OCI-LY1 (cell line): Measurements from ENCODE around the gene CHID1.

Experiments used
- H2AFZ ChIP-seq: fragments of 200-600 bp; sonication (generic), shearing (Covaris generic); 2 replicates; pipeline ENCODE4 v1.6.0; 2014; ENCODE audit warnings: antibody characterized with exemption, mild to moderate bottlenecking, low read length
- H3F3A ChIP-seq: fragments of 200-600 bp; sonication (generic), shearing (Covaris generic); 2 replicates; pipeline ENCODE4 v1.6.0; 2014; ENCODE audit warnings: mild to moderate bottlenecking, antibody characterized with exemption, low read length, moderate library complexity; ENCODE audit not compliant: insufficient read depth
- H3K27ac ChIP-seq: fragments of 200-600 bp; sonication (generic); 2 replicates; pipeline ENCODE4 v1.5.1; 2014; ENCODE audit warnings: low read length, mixed run types, mild to moderate bottlenecking, low read depth; ENCODE audit not compliant: poor library complexity, severe bottlenecking
- H3K27me3 ChIP-seq: fragments of 200-600 bp; sonication (generic); 2 replicates; pipeline ENCODE4 v1.6.0; 2014; ENCODE audit warnings: antibody characterized with exemption, mild to moderate bottlenecking, low read length, moderate library complexity; ENCODE audit not compliant: insufficient read depth
- H3K36me3 ChIP-seq: fragments of 200-600 bp; sonication (generic); 2 replicates; pipeline ENCODE4 v1.6.1; 2014; ENCODE audit warnings: mild to moderate bottlenecking, antibody characterized with exemption, low read length, moderate library complexity, mixed read lengths; ENCODE audit not compliant: insufficient read depth
- H3K4me1 ChIP-seq: fragments of 200-600 bp; sonication (generic); 2 replicates; pipeline ENCODE4 v1.5.1; 2014; ENCODE audit warnings: mild to moderate bottlenecking, low read length, moderate library complexity; ENCODE audit not compliant: insufficient read depth, severe bottlenecking
- H3K4me2 ChIP-seq: fragments of 200-600 bp; sonication (generic), shearing (Covaris generic); 2 replicates; pipeline ENCODE4 v1.6.1; 2014; ENCODE audit warnings: low read length
- H3K4me3 ChIP-seq: fragments of 200-600 bp; sonication (generic); 2 replicates; pipeline ENCODE4 v1.5.1; 2014; ENCODE audit warnings: low read length, low read depth, mild to moderate bottlenecking, mixed read lengths; ENCODE audit not compliant: poor library complexity, severe bottlenecking
- H3K79me2 ChIP-seq: fragments of 200-600 bp; shearing (Covaris generic); 2 replicates; pipeline ENCODE4 v1.6.1; 2016; ENCODE audit warnings: mixed run types, low read length, mixed read lengths; ENCODE audit not compliant: insufficient read depth
- H3K9ac ChIP-seq: fragments of 200-600 bp; sonication (generic), shearing (Covaris generic); 2 replicates; pipeline ENCODE4 v1.6.1; 2014; ENCODE audit warnings: mild to moderate bottlenecking, low read length, mixed read lengths
- H3K9me2 ChIP-seq: fragments of 200-600 bp; sonication (generic), shearing (Covaris generic); 2 replicates; pipeline ENCODE4 v1.6.1; 2014; ENCODE audit warnings: low read depth, mild to moderate bottlenecking, low read length, mixed read lengths
- H3K9me3 ChIP-seq: fragments of 200-600 bp; shearing (Covaris generic); 2 replicates; pipeline ENCODE4 v1.6.1; 2014; ENCODE audit warnings: low read length, mixed read lengths
- H4K20me1 ChIP-seq: fragments of 200-600 bp; sonication (generic), shearing (Covaris generic); 2 replicates; pipeline ENCODE4 v1.6.0; 2016; ENCODE audit warnings: mild to moderate bottlenecking, low read length; ENCODE audit not compliant: insufficient read depth
- EZH2 ChIP-seq: fragments of 200-600 bp; sonication (generic), shearing (Covaris generic); IDR thresholded peaks from 2 replicates; pipeline ENCODE4 v1.8.0; 2017; ENCODE audit warnings: borderline replicate concordance, mixed run types, mild to moderate bottlenecking, antibody characterized with exemption, low read length, moderate library complexity, mixed read lengths
- TF ChIP-seq, protein P1 (sequence below): fragments of 200-600 bp; sonication (generic), shearing (Covaris generic); IDR thresholded peaks from 2 replicates; pipeline ENCODE4 v1.5.1; 2017; ENCODE audit warnings: mild to moderate bottlenecking, antibody characterized with exemption, low read length, moderate library complexity, mixed read lengths

The CHID1 gene

DNA sequence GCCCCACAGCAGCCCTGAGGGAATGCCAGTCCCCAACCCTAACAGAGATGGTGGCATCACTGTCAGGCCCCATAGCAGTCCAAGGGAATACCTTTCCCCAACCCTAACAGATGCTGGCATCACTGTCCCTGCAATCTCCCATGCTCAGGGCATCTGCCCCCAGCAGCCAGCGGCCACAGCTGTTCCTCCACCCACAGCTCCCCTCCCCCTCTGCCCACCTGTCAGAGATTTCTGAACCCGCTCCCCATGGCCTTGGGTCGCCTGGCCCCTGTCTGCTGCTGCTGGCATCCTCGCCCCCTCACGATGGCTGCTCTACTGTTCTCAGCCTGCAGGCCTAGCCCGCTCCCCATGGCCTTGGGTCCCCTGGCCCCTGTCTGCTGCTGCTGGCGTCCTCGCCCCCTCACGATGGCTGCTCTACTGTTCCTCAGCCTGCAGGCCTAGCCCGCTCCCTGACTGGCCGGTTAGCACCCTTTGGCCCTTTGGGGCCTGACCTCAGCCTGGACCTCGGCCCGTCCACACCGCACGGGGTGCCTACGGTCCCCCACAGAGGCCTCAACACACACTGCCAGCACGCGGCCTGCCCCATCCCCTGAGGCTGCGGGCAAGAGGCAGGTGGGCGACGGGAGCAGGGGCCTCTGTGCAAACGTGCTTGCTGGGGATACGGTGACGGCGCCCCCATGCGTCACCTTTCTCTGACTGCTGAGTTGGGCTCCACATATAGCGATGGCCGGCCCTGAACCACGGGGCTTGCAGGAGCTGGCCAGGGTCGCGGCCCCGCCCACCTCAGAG lies 20.7 kb downstream of the CHID1 start:
- Histone ChIP-seq H3K27ac (no peak overlapping the region), H3K9me2 (no peaks in the 10 kb centered on the region), H4K20me1 (no peaks in the 10 kb centered on the region), H3K4me2 (no peak overlapping the region), H3F3A (no peaks in the 10 kb centered on the region), H3K9ac (no peak overlapping the region), H3K4me1 (peaks cover 10% of the 10 kb centered on the region), H3K36me3 (no peaks in the 10 kb centered on the region), H3K79me2 (no peaks in the 10 kb centered on the region), H3K9me3 (no peaks in the 10 kb centered on the region), H3K4me3 (no peak overlapping the region), H3K27me3 (no peaks in the 10 kb centered on the region), H2AFZ (no peak overlapping the region)
- TF ChIP-seq, protein P1, sequence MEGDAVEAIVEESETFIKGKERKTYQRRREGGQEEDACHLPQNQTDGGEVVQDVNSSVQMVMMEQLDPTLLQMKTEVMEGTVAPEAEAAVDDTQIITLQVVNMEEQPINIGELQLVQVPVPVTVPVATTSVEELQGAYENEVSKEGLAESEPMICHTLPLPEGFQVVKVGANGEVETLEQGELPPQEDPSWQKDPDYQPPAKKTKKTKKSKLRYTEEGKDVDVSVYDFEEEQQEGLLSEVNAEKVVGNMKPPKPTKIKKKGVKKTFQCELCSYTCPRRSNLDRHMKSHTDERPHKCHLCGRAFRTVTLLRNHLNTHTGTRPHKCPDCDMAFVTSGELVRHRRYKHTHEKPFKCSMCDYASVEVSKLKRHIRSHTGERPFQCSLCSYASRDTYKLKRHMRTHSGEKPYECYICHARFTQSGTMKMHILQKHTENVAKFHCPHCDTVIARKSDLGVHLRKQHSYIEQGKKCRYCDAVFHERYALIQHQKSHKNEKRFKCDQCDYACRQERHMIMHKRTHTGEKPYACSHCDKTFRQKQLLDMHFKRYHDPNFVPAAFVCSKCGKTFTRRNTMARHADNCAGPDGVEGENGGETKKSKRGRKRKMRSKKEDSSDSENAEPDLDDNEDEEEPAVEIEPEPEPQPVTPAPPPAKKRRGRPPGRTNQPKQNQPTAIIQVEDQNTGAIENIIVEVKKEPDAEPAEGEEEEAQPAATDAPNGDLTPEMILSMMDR, result no peak
- no peak for TF ChIP-seq EZH2

DNA sequence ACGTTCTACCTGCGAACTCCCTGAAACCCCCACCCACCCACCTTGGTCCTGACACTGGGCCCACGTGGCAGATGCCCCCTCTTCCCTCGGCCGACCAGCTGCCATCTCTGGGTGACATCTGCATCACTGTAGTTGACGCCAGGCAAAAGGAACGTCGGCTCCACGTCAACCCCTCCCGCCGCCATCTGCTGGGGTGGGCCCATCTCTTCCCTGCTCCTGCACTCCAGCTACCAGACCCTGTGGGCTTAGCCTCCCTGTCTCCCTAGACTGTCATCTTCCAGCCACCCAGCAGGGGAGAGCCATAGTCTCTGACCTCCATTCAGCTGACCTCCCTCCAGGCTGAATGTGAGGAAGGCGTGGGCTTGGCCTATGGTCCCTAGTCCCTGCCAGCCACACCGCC lies 21.4 kb downstream of the CHID1 start:
- TF ChIP-seq EZH2, result no peak
- TF ChIP-seq, protein P1, result no peak
- Histone ChIP-seq H2AFZ (no peak overlapping the region), H3K4me3 (no peak overlapping the region), H4K20me1 (no peaks in the 10 kb centered on the region), H3K9me2 (no peaks in the 10 kb centered on the region), H3K36me3 (no peaks in the 10 kb centered on the region), H3K9ac (no peak overlapping the region), H3F3A (no peaks in the 10 kb centered on the region), H3K4me2 (no peak overlapping the region), H3K27me3 (no peaks in the 10 kb centered on the region), H3K27ac (no peak overlapping the region), H3K9me3 (no peaks in the 10 kb centered on the region), H3K4me1 (peaks cover 10% of the 10 kb centered on the region), H3K79me2 (no peaks in the 10 kb centered on the region)

DNA sequence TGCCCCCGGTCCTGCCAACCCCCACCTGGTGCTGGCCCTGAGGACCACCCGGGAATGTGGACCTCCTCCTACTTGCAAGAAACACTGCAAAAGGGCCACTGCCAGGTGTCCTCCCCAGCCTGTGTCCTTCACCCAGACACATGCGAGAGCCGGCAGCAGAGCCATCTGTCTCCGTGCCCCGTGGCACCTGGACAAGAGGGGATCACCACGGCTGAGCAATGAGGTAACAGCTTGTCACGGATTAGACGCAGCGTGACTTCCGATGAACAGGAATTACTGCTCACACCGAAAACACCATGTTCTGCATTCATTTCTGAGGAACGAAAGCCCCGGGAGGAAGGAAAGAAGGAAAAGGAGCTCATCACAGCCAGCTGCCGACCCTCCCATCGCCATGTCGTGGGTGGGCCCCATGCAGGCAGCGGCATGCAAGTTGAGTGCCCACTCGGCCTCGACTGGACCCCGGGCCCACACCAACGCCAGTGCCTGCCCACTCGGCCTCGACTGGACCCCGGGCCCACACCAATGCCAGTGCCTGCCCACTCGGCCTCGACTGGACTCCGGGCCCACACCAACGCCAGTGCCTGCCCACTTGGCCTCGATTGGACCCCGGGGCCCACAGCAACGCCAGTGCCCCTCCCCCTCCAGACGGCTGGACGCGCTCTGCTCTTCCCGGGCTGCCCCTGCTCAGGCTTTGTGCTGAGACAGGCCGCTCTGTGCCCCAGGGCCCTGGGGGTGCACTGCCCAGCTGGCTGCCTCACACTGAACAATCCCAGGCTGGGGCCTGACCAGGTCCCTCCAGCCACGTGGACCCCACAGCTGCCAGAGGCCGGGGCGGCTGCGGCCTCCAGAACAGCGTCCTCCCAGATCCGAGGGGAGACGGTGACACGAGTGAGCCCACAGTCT lies 22.0 kb downstream of the CHID1 start:
- Histone ChIP-seq H3K4me3 (no peak overlapping the region), H3K36me3 (0 out of 2 replicates have a peak, but pooled peaks cover 3% of the 10 kb centered on the region), H3K27me3 (no peaks in the 10 kb centered on the region), H3K4me2 (no peak overlapping the region), H3F3A (no peaks in the 10 kb centered on the region), H2AFZ (no peak overlapping the region), H3K9me3 (no peaks in the 10 kb centered on the region), H3K79me2 (no peaks in the 10 kb centered on the region), H3K4me1 (peaks cover 10% of the 10 kb centered on the region), H4K20me1 (no peaks in the 10 kb centered on the region), H3K27ac (no peak overlapping the region), H3K9me2 (no peaks in the 10 kb centered on the region), H3K9ac (no peak overlapping the region)
- TF ChIP-seq, protein P1, result no peak
- TF ChIP-seq EZH2, result no peak
